Measurements from ENCODE around the gene OGFOD3.
"Not testable (repeated sequence)": the region's sequence is repeated elsewhere in the genome, so short reads cannot be mapped to it uniquely, and the experiment has no call there.

Gene OGFOD3

DNA sequence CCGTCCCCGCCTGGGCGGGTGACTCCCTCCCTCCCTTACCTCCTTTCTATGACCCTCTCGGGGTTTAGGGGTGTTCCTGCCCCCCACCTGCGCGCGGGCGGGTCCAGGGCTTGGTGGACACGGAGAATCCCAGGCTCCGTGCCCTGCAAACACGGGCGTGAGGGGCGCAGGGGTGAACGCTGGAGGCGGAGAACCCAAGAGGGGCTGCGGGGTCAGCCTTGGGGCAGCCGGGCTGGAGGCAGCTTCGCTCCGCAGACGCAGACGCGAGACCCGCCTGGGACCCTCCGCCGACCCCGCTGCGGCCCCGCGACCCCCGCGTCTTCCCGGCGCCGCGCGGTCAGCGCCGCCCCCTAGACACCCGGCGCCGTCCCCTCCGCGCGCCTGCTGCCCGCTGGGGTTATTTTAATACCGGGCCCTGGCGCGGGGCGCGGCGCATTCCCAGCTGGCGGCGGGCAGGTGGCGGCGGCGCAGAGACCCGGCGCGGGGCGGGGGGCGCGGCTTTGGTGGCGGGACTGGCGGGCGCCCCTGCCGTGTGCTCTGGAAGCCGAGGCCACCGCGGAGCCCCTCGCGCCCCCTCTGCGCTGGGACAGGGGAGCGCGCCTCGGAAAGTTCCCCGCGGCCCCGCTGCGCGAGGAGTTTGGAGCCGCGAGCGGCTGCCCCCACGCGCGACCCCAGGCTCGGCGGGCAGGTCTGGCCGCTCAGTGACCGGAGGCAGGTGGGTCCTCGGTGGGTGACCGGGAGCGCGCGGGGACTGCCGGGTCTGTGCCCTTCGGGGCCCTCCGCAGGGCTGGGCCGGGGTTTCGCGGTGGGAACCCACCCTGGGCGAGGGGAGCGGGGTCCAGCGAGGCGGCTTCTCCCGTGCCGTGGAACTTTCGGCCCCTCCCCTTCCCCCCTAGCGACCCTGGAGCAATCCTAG, 46.8 kb downstream of the OGFOD3 start, which contains the start of gene UTS2R:
UTS2R (plus strand) TSS at position 433 of the 916 bp plus-strand sequence. CDS start 2,560 bp downstream, outside the sequence.
- no peak for DNase-seq

DNA sequence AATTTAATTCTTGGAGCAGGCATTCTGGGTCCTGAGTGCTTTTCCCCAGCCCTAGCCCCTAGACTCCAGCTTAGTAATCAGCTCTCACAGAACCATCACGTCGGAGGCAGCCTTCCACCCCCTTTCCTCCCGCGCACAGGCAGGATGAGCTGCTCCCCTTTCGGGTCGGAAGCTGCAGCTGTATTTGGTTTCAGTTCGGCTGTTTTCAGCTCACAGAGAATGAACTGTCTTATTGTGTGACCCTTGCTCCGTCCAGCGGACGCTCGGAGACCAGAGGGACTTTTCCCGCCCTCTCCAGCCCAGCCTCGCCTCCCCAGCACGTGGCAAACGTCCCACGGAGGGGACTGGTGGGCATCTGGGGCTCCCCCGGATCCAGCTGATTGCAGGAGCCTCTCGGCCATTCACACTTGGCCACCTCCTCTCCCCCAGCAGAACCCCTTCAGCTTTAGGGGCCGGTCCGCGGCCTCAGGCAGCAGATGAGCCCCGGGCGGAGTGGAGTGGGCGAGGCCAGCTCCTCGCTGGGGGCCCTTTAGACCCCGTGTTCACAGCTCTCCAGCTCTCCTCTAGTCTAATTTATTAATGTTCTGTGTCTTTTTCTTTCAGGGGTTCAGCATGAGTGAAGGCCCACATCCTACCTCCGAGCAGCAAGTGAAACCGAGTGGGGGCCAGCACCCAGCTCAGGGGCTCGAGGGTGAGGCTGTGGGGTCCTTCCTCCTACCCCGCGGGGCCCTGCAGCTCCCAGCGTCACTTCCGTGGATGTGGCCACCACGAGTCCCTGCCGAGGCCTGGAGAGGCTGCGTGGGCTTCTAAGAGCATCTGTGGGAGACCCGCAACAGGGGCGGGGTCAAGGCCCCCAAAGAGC, 47.7 kb downstream of the OGFOD3 start:
- no peak for DNase-seq

DNA sequence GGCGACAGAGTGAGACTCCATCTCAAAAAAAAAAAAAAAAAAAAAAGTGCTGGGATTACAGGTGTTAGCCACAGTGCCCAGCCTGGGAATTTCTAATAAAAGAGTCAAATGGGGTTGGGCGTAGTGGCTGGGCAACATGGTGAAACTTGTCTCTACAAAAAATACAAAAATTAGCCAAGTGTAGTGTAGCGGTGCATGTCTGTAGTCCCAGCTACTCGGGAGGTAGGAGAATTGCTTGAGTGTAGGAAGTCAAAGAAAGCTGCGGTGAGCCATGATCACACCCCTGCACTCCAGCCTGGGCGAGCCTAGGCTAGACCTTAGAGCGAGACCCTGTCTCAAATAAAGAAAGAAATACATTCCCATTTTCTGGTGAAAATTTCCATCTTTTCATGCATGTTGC, 49.2 kb downstream of the OGFOD3 start:
- no peak for DNase-seq

DNA sequence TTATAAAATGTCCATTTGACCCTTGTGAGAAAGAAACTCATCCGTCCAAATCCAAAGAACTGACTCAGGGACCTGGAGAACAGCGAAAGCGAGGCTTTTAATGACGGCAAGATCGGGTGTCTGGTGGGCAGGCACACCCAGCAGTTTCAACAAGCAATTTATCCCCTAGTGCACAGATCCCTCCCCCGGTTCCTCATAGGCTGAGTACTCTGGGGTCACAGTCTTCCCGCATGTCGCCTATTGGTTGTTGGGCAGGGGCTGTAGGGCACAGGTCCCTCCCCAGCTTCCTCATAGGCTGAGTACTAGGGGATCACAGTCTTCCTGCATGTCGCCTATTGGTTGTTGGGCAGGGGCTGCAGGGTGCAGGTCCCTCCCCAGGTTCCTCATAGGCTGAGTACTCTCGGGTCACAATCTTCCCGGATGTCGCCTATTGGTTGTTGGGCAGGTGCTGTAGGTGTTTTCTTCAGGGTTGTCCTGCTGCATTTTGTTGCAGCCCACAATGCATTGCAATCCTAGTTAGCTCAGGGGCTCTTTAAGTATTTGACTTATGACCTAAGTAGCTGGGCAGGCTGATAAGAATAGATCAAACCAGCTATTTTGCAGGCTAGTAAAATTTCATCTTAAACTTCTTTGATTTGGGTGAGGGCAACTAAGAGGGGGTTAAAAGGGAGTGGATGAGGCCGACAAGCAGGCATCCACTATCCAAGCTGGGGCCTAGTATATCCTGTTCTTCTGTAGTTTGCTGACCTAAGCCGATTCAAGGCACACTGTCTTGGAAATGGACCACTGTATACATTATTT, 50.5 kb downstream of the OGFOD3 start:
- no peak for DNase-seq

DNA sequence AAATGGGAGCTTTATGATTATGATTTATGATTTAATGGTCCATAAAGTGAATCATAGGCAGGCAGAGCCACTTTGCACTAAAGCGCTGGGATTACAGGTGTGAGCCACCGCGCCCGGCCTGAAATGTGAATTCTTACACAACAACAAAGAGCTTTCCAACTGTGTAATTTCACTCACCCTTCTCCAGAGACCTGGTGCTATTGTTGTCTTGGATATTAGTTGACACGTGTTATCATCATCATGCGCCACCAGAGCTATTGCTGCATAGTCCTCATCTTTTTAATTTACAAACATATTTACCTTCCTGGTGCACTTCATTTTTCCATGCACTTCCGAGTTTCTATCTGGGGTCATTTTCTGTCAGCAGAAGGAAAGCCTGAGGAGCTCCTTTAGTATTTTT, 51.6 kb downstream of the OGFOD3 start:
- DNase-seq: no peak

DNA sequence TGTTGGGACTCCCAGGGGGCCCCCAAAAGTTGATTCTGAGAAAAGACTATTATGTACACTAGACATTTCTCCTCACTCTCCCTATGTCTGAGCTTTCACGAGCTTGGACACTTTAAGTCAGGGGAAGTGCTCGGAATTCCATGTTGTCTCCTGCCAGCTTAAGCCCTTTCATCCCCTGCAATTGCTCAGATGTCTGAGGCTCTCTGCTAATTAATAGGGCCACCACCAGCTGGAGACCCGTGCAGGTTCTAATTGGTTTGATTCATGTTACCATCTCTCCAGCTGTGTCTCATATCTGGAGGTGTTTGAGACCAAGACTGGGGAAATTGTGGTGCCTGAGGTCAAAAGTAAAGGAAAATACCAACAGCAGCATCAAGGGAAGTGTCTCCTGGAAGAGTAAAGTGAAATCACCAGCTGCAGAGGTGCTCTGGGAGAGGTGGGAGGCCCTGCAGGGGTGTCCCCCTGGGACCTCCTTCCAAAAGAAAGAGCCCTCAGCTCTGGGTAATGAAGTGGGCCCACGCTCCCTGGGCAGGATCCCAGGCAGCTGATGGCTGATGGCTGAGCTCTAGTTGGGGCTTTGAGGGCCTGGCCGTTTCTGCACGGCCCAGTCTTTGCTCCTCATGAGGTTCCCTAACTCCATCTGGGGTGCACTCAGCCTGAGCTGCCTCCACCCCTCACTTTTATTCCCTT, 52.6 kb downstream of the OGFOD3 start:
- DNase-seq: no peak

DNA sequence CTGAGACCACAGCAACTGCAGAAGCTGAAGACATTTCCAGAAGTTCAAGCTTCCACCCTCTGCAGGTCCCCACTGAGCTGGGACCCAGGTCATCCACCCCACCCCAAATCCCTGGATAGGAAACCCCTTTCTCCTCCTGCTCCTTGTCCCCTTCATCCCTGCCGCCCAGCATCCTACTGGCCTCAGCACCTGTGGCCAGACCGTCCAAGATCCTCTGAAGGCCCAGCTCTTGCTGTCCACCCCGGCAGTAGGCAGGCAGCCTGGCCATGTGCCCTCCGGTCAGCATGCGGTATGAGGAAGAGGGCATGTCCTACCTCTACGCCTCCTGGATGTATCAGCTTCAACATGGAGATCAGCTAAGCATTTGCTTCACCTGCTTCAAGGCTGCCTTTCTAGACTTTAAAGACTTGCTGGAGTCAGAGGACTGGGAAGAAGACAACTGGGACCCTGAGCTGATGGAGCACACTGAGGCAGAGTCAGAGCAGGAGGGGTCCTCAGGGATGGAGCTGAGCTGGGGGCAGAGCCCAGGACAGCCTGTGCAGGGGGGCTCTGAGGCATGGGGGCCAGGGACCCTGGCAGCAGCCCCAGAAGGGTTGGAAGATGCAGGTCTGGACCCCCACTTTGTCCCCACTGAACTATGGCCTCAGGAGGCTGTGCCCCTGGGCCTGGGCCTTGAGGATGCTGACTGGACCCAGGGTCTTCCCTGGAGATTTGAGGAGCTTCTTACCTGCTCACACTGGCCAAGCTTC, 56.3 kb downstream of the OGFOD3 start:
- no peak for DNase-seq

DNA sequence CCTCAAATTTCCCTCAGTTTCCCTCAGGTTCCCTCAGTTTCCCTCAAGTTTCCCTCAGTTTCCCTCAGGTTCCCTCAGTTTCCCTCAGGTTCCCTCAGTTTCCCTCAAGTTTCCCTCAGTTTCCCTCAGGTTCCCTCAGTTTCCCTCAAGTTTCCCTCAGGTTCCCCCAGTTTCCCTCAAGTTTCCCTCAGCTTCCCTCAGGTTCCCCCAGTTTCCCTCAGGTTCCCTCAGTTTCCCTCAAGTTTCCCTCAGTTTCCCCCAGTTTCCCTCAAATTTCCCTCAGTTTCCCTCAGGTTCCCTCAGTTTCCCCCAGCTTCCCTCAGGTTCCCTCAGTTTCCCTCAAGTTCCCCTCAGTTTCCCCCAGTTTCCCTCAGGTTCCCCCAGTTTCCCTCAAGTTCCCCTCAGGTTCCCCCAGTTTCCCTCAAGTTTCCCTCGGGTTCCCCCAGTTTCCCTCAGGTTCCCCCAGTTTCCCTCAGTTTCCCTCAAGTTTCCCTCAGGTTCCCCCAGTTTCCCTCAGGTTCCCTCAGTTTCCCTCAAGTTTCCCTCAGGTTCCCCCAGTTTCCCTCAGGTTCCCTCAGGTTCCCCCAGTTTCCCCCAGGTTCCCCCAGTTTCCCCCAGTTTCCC, 58.8 kb downstream of the OGFOD3 start:
- not testable (repeated sequence) for DNase-seq

DNA sequence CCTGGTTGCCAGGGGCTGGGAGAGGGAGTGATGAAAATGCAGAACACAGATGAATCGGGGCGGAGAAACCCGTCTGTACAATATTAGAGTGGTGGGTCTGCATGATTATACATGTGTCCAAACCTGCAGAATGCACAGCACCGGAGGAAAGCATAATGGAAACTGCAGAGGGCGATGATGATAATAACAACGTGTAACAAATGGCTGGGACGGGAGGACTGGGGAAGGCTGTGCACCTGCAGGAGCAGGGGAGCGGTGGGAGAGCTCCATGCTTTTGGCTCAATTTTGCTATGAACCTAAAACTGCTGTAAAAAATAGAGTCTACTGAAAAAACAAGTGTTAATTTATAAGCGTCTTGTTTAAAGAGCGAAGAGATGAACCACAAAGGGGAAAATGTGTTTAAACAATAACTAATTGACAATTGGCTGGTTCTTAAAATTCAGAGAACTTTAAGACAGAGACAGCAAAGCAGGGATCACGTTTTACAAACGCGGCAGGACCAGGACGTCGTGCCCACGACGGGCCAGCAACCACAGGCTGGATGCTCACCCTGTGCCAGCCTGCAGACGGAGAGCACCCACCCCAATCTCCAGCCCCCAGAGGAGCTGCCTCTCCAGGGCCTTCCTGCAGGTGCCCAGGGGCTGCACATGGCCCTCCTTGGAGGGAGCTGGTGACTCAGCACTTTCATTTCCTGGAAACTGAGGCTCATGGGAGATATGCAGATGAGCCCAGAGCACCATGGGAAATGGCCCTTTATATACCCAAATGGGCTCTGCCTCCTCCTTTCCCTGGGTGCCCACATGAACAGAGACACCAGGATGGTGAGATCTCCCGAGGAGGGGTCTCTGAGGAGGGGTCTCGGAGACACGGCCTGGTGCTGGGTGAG, 59.7 kb downstream of the OGFOD3 start, which contains the start of gene TEX19:
TEX19 (plus strand) TSS at position 783 of the 886 bp plus-strand sequence. CDS start 2,904 bp downstream, outside the sequence.
- no peak for DNase-seq

DNA sequence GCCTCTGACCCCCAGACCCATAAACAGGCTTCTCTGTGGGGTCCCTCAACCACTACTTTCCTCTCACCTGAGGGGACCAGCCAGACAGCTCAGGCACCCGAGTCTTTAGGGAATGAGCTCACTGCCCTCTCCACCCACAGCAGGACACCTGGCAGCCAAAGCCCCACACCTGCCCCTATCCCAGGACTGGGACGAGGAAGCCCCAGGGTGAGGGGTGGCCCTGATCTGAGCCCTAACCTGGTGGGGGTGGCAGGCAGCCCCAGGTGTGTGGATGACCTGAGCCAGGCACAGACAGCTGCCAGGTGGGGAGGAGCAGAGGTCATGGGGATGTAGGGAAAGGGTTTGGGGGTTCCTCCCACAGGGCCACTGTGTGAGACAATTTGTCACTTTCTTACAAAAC, 61.0 kb downstream of the OGFOD3 start:
- no peak for DNase-seq

DNA sequence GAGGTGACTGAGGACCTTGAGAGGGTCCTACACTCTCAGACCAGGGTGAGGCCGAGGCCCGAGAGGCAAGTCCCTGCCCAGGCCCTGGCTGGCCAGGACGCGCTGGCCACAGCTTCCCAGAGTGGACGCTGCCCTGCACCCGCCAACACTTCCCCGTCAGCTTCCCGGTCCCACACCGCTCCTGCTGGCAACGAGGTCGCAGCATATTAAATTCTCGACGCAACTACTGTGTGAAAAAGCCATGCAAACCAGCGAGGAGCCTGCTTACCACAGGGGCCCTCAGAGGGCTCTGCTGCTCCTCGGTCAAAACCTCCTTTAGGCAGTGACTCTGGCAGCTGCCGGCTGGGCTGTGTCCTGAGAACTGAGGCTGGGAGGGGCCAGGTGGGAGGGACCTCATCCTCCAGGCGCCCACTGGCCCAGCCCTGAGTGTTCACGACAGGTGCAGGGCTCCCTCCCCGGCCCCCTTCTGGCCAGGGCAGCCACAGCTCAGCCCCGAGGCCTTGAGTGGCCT, 61.5 kb downstream of the OGFOD3 start:
- no peak for DNase-seq

DNA sequence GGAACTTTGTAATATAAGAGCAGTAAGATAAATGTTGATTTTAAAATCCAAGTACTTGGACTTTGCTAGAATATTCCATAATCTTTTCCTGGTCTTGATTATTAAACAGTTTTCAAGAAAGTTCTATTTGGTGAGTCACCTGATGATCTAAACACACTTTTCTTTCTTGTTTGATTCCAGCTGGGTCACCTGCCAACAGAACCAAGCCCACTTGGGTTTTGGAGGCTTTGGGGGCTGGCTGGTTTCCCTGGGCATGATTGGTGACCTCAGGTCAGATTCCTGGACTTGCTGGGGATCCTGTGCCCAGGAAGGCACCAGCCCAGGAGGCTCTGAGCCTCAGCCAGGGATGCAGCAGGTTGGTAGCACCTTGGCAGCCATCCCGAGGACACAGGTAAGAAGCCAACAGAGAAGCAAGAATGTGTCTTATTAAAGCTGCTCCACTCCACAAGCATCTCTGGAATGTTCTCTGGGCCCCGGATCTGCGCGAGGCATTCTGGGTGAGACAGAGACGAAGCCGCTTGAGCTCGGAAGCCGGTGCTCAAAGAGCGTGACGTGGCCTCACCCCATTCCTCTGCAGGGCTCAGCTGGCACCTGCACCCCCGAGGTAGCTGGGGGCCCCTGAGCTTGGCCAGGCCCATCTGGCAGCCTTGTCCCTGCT, 62.5 kb downstream of the OGFOD3 start:
- DNase-seq: no peak

DNA sequence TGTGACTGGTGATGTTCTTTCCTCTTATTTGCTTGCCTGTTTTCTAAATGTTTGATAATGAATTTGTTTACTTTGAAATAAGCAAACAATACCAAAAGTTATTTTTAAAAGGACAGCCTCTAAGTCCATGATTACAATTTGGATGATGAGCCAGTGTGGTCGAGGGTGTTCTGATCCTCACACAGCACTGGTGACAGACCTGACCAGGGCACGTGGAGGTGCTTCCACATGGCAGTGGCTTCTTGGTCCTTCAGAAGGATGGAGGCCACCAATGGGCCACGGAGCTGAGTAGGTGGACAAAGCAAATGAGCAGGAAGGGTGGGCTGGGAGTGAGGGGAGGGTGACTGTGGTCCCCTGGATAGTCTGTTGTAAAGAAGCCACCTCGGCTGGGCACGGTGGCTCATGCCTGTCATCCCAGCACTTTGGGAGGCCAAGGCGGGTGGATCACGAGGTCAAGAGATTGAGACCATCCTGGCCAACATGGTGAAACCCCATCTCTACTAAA, 63.5 kb downstream of the OGFOD3 start:
- no peak for DNase-seq

DNA sequence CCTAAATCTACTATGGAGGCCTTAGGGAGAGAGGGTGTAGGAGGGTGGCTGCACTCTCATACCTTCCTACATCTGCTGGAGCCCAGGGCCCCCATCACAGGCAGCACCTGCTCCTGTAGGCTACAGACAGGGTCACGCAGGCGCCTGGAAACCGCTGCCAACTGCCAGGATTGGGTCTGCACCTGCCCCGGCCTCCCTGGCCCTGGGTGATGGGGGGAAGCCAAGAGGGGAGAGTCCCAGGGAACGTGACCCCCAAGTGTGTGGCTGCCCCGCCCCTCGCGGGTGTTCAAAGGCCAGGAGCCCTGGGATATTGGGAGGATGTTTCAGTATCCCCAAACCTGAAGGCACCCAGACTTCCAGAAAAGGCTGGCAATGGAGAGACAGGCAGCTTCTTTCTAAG, 64.9 kb downstream of the OGFOD3 start:
- DNase-seq: no peak

DNA sequence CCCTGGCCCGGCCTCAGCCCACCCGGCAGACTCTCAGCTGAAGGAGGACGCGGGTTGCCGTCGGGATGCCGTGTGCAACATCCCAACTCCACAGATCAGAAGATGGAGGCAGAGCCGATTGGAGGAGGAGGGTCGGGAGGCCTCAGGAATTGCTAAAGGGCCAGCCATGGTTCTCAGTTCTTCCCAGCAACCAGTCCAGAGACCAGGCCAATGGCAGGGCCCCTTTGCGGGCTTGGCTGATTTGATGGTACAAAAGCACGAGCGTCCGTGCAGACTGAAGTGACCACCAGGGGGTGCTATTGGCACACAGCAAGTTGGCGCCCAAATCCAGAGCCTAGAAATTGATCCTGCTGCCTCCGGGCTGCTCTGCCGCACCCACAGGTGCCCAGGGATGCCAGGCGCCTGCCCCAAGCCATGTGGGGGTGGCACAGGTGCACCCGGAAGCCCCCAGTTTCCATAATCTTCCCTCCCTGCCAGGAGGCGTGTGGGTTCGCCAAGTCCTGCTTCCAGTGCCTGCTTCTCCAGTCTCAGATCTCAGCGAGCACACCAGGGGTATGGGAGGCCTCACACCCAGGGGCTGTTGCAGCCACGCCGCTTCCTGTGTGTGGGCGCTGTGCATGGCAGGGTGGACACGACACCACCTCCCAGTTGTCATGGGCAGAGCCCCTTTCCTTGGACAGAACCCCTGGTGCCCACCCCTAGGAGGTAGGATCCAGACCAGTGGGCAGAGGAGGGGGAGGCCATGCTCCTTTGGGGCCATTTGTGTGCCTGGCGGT, 66.5 kb downstream of the OGFOD3 start:
- DNase-seq: peak; percentile 84

DNA sequence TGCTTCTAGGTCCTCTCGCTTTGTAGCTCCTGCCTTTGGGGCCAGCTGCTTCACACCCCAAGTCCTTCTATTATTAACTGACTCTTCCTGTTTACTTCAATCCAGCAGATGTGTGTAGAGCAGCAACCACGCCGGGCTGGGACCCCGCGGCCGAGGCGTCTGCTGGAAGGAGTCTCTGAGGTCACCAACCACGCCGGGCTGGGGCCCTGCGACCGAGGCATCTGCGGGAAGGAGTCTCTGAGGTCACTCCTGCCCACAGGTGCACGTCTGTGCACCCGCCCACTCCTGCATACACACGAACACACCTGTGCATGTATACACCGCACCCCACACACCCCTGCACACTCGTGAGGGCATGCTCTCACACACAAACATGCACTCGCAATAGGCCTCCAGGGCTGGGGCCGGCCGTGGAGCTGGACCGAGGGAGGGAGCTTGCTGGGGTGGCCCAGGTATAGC, 67.1 kb downstream of the OGFOD3 start:
- DNase-seq: no peak

DNA sequence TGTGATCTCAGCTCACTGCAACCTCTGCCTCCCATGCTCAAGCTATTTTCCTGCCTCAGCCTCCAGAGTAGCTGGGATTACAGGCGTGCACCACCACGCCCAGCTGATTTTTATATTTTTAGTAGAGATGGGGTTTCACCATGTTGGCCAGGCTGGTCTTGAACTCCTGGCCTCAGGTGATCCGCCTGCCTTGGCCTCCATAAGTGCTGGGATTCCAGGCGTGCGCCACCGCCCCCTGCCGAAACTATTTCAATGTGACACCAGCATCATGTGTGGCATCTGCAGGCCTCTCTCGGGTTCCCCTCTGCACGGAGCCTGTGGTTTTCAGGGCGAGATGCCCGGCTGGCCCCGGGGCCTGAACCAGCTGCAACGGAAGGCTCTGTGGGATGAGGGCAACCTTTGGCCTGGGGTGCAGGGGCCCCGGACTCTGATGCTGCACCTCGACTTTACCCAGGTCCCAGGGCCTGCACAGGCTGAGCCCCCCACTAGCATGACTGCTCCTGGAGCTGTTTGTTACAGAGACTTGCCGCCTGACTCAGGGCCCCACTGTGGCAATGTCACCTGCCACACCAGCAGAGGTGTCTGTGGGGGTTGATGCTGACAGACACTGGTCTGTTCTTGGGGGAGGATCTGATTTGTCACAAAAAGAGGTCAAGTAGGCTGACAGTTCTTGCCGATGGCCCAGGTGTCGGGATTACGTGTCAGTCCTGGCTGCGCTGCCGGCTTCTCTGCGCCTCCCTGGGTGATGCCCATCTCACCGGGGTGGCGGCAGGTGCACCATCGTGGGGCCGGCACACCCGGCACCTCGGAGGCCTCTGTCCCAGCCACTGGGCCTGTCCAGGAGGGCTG, 68.0 kb downstream of the OGFOD3 start:
- peak; percentile 44 for DNase-seq

Data from CD4-positive, alpha-beta T cell treated with Interleukin-17A for 1 hour (primary cell).